Measurements from ENCODE around the gene TST. TPM values are rescaled to one million over a fixed set of nuclear protein-coding genes. Genes with fewer than 3 reads are reported as not detected.

Gene TST
- total and polyA plus RNA-seq, 2 donors (not counting 3 experiments of a cell fraction or from before 2014, with no cell fraction given): 39.2 to 95.1 TPM

- Histone ChIP-seq H3K9ac (replicated peaks; ENCODE audit: extremely low read depth, insufficient read depth, low read length) (no peak overlapping the region), H3K79me2 (ENCODE audit: control insufficient read depth, insufficient read depth, low read length) (no peaks in the 10 kb centered on the region), H3K9me1 (replicated peaks; ENCODE audit: control insufficient read depth, extremely low read depth, insufficient read depth, low read length) (no peaks in the 10 kb centered on the region), H3K9me3 (replicated peaks; ENCODE audit: control insufficient read depth, insufficient read depth, low read length) (peaks cover 2% of the 10 kb centered on the region), H2AFZ (ENCODE audit: low read depth, low read length) (no peak overlapping the region), H3K4me1 (ENCODE audit: control insufficient read depth, extremely low read depth, insufficient read depth, low read length) (no peaks in the 10 kb centered on the region), H3K27ac (ENCODE audit: insufficient read depth, low read depth, low read length) (no peak overlapping the region), H3K36me3 (ENCODE audit: control insufficient read depth in 2 of 2, extremely low read depth in 1 of 2, insufficient read depth in 2 of 2, low read length in 2 of 2) (no peaks in the 10 kb centered on the region), H4K20me1 (replicated peaks; ENCODE audit: control insufficient read depth, extremely low read depth, insufficient read depth, low read length) (no peaks in the 10 kb centered on the region), H3K4me2 (ENCODE audit: insufficient read depth, low read length) (no peak overlapping the region), H3K27me3 (ENCODE audit: control insufficient read depth in 2 of 2, insufficient read depth in 2 of 2, low read length in 2 of 2) (peaks cover 9% of the 10 kb centered on the region in 2 experiments), H3K4me3 (replicated peaks in 1 of 3; ENCODE audit: insufficient read depth in 1 of 3, low read depth in 1 of 3, low read length in 3 of 3) (no peak overlapping the region)
- intact Hi-C loops (cut with micrococcal nuclease): loop anchor here (10.0 kb wide), 1 partner anchor 423 kb away; no protein-coding TSS in a partner anchor
- DNase-seq (ENCODE audit: low read depth, low spot score) (no peak), FAIRE-seq (no peak)
- ChIA-PET POLR2A (no interaction called here), CTCF (interaction anchor here (1.2 kb wide), 1 partner anchor 10 kb away, joined by 3 read pairs; no protein-coding TSS in a partner anchor)
- dilution Hi-C loops (cut with MboI; ENCODE audit: extremely low pct_ligation_motif_present, low sequenced_read_pairs): no loop called here
- BruUV-seq (replicated peaks): no TSS peak
- TF ChIP-seq FOS (IDR thresholded peaks at IDR 0.05; ENCODE audit: borderline replicate concordance, insufficient read depth, low read length) (no peak), GATA2 (IDR thresholded peaks at IDR 0.05; ENCODE audit: insufficient read depth, insufficient read length, low read depth, low read length) (no peak), EZH2 (IDR thresholded peaks at IDR 0.05; ENCODE audit: borderline replicate concordance, low read depth, low read length, severe bottlenecking) (no peak), POLR2AphosphoS5 (IDR thresholded peaks at IDR 0.05; ENCODE audit: insufficient read depth, low read depth, low read length) (no peak), POLR2A (IDR thresholded peaks at IDR 0.05; ENCODE audit: low read depth, low read length) (no peak), MAX (IDR thresholded peaks at IDR 0.05; ENCODE audit: insufficient read depth, insufficient read length) (no peak), MYC (IDR thresholded peaks at IDR 0.05; ENCODE audit: low read depth, low read length) (no peak), CTCF (IDR thresholded peaks at IDR 0.05; ENCODE audit: extremely low read depth in 1 of 2, insufficient read depth in 1 of 2, low read depth in 1 of 2, low read length in 2 of 2) (no peak), JUN (IDR thresholded peaks at IDR 0.05; ENCODE audit: borderline replicate concordance, insufficient read depth, insufficient read length, low read depth) (no peak)
Measured at GRCh38 chr22:36988075-36988832, 31.0 kb downstream of the TST start.
